Endothelial cell of umbilical vein (primary cell): ENCODE results near the gene RAB37. TPM values are rescaled to one million over a fixed set of nuclear protein-coding genes. Genes with fewer than 3 reads are reported as not detected.

ENCODE experiments used
- BruUV-seq: library from RNA; stranded (reverse); fragments of 400-500 nt; replicated peaks from 2 replicates; lab custom pipeline; 2021; lab: Mats Ljungman, UMichigan
- CTCF ChIA-PET: fragments of 300-600, 350-600 bp; sonication (Branson Sonifier 250); formaldehyde crosslinking; loops from one replicate; lab custom pipeline; 2021; ENCODE audit warnings: antibody characterized with exemption, inconsistent platforms; lab: Charles Lee
- POLR2A ChIA-PET: fragments of 300-600, 350-600 bp; sonication (Branson Sonifier 250); formaldehyde crosslinking; loops from one replicate; lab custom pipeline; 2021; ENCODE audit warnings: antibody characterized with exemption, inconsistent platforms; lab: Charles Lee
- DNase-seq: peaks from one replicate; pipeline ENCODE4 v3.0.0-alpha.2; 2011; ENCODE audit warnings: low read depth, low spot score
- FAIRE-seq: peaks from 2 replicates; lab custom pipeline; 2011; peaks lifted over from hg19 to GRCh38; lab: Jason Lieb, UNC
- H2AFZ ChIP-seq: 2 replicates; pipeline ENCODE4 v1.6.0; 2012; ENCODE audit warnings: low read depth, low read length, control low read depth, inconsistent platforms
- H3K27ac ChIP-seq: 2 replicates; pipeline ENCODE4 v1.5.1; 2011; ENCODE audit warnings: low read depth, mild to moderate bottlenecking, control low read depth, low read length, moderate library complexity; ENCODE audit not compliant: insufficient read depth
- H3K27me3 ChIP-seq, 2 experiments: 2 replicates each; pipeline versions ENCODE4 v1.6.0 to v1.6.1; 2011; ENCODE audit warnings: low read length in 2 of 2, mixed read lengths in 1 of 2; ENCODE audit not compliant: control insufficient read depth in 2 of 2, insufficient read depth in 2 of 2
- H3K36me3 ChIP-seq, 2 experiments: 2 replicates in 1 of 2; 3 replicates in 1 of 2; pipeline ENCODE4 v1.5.1; 2011; ENCODE audit warnings: low read length in 2 of 2, mild to moderate bottlenecking in 1 of 2, moderate library complexity in 1 of 2; ENCODE audit not compliant: control insufficient read depth in 2 of 2, insufficient read depth in 2 of 2; ENCODE audit errors: extremely low read depth in 1 of 2
- H3K4me1 ChIP-seq: 3 replicates; pipeline ENCODE4 v1.5.1; 2011; ENCODE audit warnings: mild to moderate bottlenecking, low read length; ENCODE audit not compliant: control insufficient read depth, insufficient read depth; ENCODE audit errors: extremely low read depth
- H3K4me2 ChIP-seq: 2 replicates; pipeline ENCODE4 v1.6.1; 2011; ENCODE audit warnings: low read length, control low read depth, mixed read lengths; ENCODE audit not compliant: insufficient read depth
- H3K4me3 ChIP-seq, 3 experiments: fragments of 200-600 bp in 1 of 3; sonication (generic), shearing (Covaris generic) in 1 of 3; replicated peaks in 1 of 3; 2 replicates each; pipeline ENCODE4 v1.5.1; 2011 to 2016; ENCODE audit warnings: control low read depth in 3 of 3, low read length in 3 of 3, mild to moderate bottlenecking in 2 of 3, inconsistent platforms in 1 of 3, low read depth in 1 of 3, moderate library complexity in 1 of 3; ENCODE audit not compliant: insufficient read depth in 1 of 3
- H3K79me2 ChIP-seq: 2 replicates; pipeline ENCODE4 v1.6.0; 2012; ENCODE audit warnings: low read length, inconsistent platforms; ENCODE audit not compliant: control insufficient read depth, insufficient read depth
- H3K9ac ChIP-seq: replicated peaks from 2 replicates; pipeline ENCODE3; 2011; ENCODE audit warnings: low read length, control low read depth; ENCODE audit not compliant: insufficient read depth; ENCODE audit errors: extremely low read depth
- H3K9me1 ChIP-seq: replicated peaks from 3 replicates; pipeline ENCODE4 v1.6.0; 2011; ENCODE audit warnings: mild to moderate bottlenecking, low read length; ENCODE audit not compliant: control insufficient read depth, insufficient read depth; ENCODE audit errors: extremely low read depth
- H3K9me3 ChIP-seq: replicated peaks from 2 replicates; pipeline ENCODE4 v1.5.1; 2012; ENCODE audit warnings: low read length, inconsistent platforms; ENCODE audit not compliant: control insufficient read depth, insufficient read depth
- H4K20me1 ChIP-seq: replicated peaks from 2 replicates; pipeline ENCODE3; 2011; ENCODE audit warnings: mild to moderate bottlenecking, low read length; ENCODE audit not compliant: control insufficient read depth, insufficient read depth; ENCODE audit errors: extremely low read depth
- CTCF ChIP-seq, 2 donors: IDR thresholded peaks; 1 replicate in 1 of 2; 2 replicates in 1 of 2; pipeline ENCODE4 v1.5.1; 2011; ENCODE audit warnings: low read length in 2 of 2, mild to moderate bottlenecking in 2 of 2, moderate library complexity in 2 of 2, control low read depth in 1 of 2, inconsistent platforms in 1 of 2, low read depth in 1 of 2; ENCODE audit not compliant: insufficient read depth in 1 of 2; ENCODE audit errors: extremely low read depth in 1 of 2
- EZH2 ChIP-seq: IDR thresholded peaks from 2 replicates; pipeline ENCODE4 v1.6.1; 2012; ENCODE audit warnings: borderline replicate concordance, low read depth, mild to moderate bottlenecking, moderate library complexity, low read length, inconsistent platforms; ENCODE audit not compliant: severe bottlenecking
- FOS ChIP-seq: IDR thresholded peaks from 2 replicates; pipeline ENCODE4 v1.6.1; 2011; ENCODE audit warnings: mild to moderate bottlenecking, low read length, moderate library complexity, borderline replicate concordance; ENCODE audit not compliant: insufficient read depth
- GATA2 ChIP-seq: IDR thresholded peaks from 2 replicates; pipeline ENCODE4 v1.7.0; 2011; ENCODE audit warnings: low read depth, mild to moderate bottlenecking, moderate library complexity, mixed read lengths, low read length; ENCODE audit not compliant: insufficient read length, insufficient read depth
- JUN ChIP-seq: IDR thresholded peaks from 2 replicates; pipeline ENCODE4 v1.6.1; 2011; ENCODE audit warnings: borderline replicate concordance, low read depth; ENCODE audit not compliant: insufficient read length, insufficient read depth
- MAX ChIP-seq: IDR thresholded peaks from 2 replicates; pipeline ENCODE4 v1.6.1; 2011; ENCODE audit not compliant: insufficient read depth, insufficient read length
- MYC ChIP-seq: IDR thresholded peaks from one replicate; pipeline ENCODE4 v1.6.1; 2011; ENCODE audit warnings: mild to moderate bottlenecking, low read depth, low read length
- POLR2A ChIP-seq: IDR thresholded peaks from 2 replicates; pipeline ENCODE4 v1.6.1; 2012; ENCODE audit warnings: low read depth, mild to moderate bottlenecking, control low read depth, low read length
- POLR2AphosphoS5 ChIP-seq: IDR thresholded peaks from 2 replicates; pipeline ENCODE4 v1.6.1; 2012; ENCODE audit warnings: low read depth, mild to moderate bottlenecking, control low read depth, low read length, moderate library complexity; ENCODE audit not compliant: insufficient read depth
- dilution Hi-C: fragments of 300-500 bp; cut with MboI; formaldehyde crosslinking; loops from one replicate; pipeline ENCODE4 v1.15.0; 2019; ENCODE audit warnings: low sequenced_read_pairs; ENCODE audit not compliant: extremely low pct_ligation_motif_present
- intact Hi-C: fragments of 100-400 bp; cut with micrococcal nuclease; formaldehyde crosslinking; loops from one replicate; pipeline ENCODE4 v1.10.0; 2022
- polyA plus RNA-seq, 4 experiments: library from polyadenylated mRNA; depleted of rRNA in 3 of 4; stranded (reverse) in 3 of 4; unstranded in 1 of 4; fragments of >200 nt; gene quantifications; 2 replicates each; pipeline versions ENCODE4 v1.2.1 to v1.2.3, GENCODE V29; 2011 to 2012; ENCODE audit warnings: missing spikeins in 1 of 4
- total RNA-seq: library from RNA; stranded (reverse); gene quantifications from 2 replicates; pipeline ENCODE4 v1.2.3, GENCODE V29; 2021

The RAB37 gene
- total and polyA plus RNA-seq, 2 donors (not counting 3 experiments of a cell fraction or from before 2014, with no cell fraction given) = 0.11 TPM; not detected in 1

GRCh38 chr17:74766413-74766812 lies 29.4 kb downstream of the RAB37 start:
- no peaks in the 10 kb centered on the region for H3K79me2 ChIP-seq
- TF ChIP-seq FOS (no peak), MYC (no peak), POLR2AphosphoS5 (no peak), GATA2 (no peak), POLR2A (no peak), CTCF (IDR thresholded peaks at IDR 0.05; ENCODE audit: extremely low read depth in 1 of 2, insufficient read depth in 1 of 2, low read depth in 1 of 2, low read length in 2 of 2) (no peak), JUN (no peak), EZH2 (no peak), MAX (no peak)
- DNase-seq (no peak), FAIRE-seq (no peak)
- dilution Hi-C loops (no loop called here), intact Hi-C loops (no loop called here)
- H3K9me3 ChIP-seq = no peaks in the 10 kb centered on the region
- no peaks in the 10 kb centered on the region for H3K9me1 ChIP-seq
- no peaks in the 10 kb centered on the region for H3K4me1 ChIP-seq
- H3K27ac ChIP-seq = no peak overlapping the region
- BruUV-seq = no TSS peak
- no peak overlapping the region for H2AFZ ChIP-seq
- H3K9ac ChIP-seq = no peak overlapping the region
- no peaks in the 10 kb centered on the region for H4K20me1 ChIP-seq
- H3K4me3 ChIP-seq = no peak overlapping the region
- no peak overlapping the region for H3K4me2 ChIP-seq
- H3K27me3 ChIP-seq = no peaks in the 10 kb centered on the region
- H3K36me3 ChIP-seq = peaks cover 3 to 12% of the 10 kb centered on the region in 2 experiments
- CTCF ChIA-PET = interaction anchor here (1.0 kb wide), 3 partner anchors 10 to 109 kb away, joined by 3 to 5 read pairs (median 4); partner anchors contain the start of gene NAT9
- POLR2A ChIA-PET = no interaction called here
